ENCODE results near the gene DOLPP1.

GRCh38 chr9:129137292-129138143 is 56.6 kb downstream of the DOLPP1 start:
- TF ChIP-seq CTCF (IDR thresholded peaks at IDR 0.05; ENCODE audit: poor library complexity, severe bottlenecking) = no peak
- TF ChIP-seq, protein P1, sequence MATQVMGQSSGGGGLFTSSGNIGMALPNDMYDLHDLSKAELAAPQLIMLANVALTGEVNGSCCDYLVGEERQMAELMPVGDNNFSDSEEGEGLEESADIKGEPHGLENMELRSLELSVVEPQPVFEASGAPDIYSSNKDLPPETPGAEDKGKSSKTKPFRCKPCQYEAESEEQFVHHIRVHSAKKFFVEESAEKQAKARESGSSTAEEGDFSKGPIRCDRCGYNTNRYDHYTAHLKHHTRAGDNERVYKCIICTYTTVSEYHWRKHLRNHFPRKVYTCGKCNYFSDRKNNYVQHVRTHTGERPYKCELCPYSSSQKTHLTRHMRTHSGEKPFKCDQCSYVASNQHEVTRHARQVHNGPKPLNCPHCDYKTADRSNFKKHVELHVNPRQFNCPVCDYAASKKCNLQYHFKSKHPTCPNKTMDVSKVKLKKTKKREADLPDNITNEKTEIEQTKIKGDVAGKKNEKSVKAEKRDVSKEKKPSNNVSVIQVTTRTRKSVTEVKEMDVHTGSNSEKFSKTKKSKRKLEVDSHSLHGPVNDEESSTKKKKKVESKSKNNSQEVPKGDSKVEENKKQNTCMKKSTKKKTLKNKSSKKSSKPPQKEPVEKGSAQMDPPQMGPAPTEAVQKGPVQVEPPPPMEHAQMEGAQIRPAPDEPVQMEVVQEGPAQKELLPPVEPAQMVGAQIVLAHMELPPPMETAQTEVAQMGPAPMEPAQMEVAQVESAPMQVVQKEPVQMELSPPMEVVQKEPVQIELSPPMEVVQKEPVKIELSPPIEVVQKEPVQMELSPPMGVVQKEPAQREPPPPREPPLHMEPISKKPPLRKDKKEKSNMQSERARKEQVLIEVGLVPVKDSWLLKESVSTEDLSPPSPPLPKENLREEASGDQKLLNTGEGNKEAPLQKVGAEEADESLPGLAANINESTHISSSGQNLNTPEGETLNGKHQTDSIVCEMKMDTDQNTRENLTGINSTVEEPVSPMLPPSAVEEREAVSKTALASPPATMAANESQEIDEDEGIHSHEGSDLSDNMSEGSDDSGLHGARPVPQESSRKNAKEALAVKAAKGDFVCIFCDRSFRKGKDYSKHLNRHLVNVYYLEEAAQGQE (IDR thresholded peaks at IDR 0.05; ENCODE audit: borderline replicate concordance) = no peak
- no peak for TF ChIP-seq EZH2 (IDR thresholded peaks at IDR 0.05; ENCODE audit: borderline replicate concordance, insufficient read depth, low read length, poor library complexity, severe bottlenecking)
- no peak for TF ChIP-seq SMC3 (conservative IDR thresholded peaks at IDR 0.05; ENCODE audit: poor library complexity)
- no peak for TF ChIP-seq TAF1 (IDR thresholded peaks at IDR 0.05; ENCODE audit: low read depth)
